CD4-positive, alpha-beta T cell treated with Interleukin-21 for 1 hour (primary cell): ENCODE results near the gene DCX.
"Not testable (repeated sequence)": the region's sequence is repeated elsewhere in the genome, so short reads cannot be mapped to it uniquely, and the experiment has no call there.

Source experiments
- DNase-seq: peaks from one replicate; pipeline ENCODE4 v3.0.0-alpha.2; 2020

DCX gene

DNA sequence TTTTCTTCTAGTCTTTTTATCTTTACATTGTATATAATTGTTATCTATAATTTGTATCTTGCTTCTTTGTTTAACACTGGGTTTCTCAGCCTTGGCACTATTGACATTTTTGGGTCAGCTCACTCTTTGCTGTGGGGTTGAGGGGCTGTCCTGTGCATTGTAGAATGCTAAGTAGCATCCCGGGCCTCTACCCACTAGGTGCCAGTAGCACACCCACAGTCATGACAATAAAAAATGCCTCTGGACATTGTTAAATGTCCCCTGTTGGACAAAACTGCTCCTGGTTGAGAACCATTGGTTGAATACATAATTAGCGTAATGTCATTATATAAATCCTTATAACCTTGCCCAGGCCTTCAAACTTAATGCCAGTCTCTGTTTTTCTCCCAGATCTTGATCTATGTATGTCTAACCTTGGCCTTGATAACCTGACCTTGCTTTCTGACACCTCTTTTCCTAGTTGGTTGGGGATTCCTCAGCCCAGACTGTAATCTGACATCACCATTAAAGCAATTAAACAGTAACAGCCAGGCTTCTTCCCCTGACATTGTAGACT, 46.1 kb downstream of the DCX start:
- DNase-seq: no peak

DNA sequence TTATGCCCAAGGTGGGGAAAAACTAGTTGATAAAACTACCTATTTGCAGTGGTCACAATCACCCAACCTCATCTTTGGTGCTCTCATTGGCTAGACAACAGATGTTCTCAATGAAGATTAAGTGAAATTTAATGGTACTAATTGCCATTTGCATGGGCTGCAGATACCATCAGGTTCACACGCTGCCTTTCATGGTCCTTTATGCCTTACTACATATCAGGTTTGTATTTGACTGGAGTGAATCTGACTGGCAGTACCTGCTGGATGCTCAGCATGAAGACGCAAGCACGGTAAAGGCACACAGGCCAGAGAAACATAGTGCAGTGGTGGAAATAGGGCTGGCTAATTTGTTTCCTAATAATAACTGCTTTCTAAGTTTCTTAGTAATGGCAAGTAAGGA, 48.3 kb downstream of the DCX start:
- DNase-seq: no peak

GRCh38 chrX:111361751-111362150, 50.2 kb downstream of the DCX start:
- DNase-seq: no peak

DNA sequence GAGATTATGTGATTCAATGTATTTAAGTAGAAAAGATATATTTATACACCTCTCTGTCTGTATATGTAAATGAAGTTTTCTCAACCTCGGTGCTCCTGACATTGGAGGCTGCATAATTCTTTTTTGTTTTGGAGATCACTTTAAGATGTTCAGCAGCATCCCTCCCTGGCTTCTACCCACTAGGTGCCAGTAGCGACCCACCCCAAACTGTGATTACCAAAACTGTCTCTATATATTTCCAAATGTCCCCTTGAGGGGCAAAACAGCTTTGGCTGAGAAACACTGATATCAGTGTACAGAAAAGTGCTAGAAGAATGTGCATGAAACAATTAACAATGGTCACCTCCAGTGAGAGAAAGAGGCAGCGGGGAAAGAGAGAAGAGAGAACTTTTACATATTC, 51.2 kb downstream of the DCX start:
- DNase-seq: no peak

DNA sequence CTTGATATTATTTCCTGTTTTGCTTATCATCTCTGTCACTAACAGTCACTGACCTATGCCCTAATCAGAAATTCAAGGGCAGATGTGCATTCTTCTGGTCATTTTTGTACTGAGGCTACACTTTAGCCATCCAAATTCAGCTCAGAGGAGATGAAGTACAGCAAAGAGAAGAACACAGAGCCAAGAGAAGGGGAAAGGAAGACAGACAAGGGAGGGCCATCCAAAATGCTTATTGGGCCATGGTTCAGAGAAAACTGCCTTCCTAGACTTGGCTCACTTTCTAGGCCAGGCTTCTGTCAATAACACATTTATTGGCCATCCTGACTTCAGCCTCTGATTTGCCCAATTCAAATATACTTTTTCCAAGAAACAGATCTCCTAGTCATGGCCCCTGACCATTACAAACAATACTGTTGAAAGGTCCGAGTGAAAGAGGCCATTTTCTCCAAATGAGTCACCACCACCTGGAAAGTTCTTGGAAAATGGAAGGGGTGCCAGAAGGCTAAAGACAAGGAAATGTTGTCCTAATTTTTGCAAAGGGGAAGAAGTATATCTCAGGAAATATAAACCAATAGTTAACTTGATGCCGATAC, 56.4 kb downstream of the DCX start:
- no peak for DNase-seq

GRCh38 chrX:111354496-111354895, 57.5 kb downstream of the DCX start:
- DNase-seq: no peak

- no peak for DNase-seq
These were observed 58.2 kb downstream of the DCX start for GRCh38 chrX:111353793-111354192.

- DNase-seq: no peak
These were observed 59.6 kb downstream of the DCX start for GRCh38 chrX:111352424-111352823.

- no peak for DNase-seq
These were observed 62.1 kb downstream of the DCX start for GRCh38 chrX:111349934-111350333.

GRCh38 chrX:111349101-111349500, 62.9 kb downstream of the DCX start:
- no peak for DNase-seq

DNA sequence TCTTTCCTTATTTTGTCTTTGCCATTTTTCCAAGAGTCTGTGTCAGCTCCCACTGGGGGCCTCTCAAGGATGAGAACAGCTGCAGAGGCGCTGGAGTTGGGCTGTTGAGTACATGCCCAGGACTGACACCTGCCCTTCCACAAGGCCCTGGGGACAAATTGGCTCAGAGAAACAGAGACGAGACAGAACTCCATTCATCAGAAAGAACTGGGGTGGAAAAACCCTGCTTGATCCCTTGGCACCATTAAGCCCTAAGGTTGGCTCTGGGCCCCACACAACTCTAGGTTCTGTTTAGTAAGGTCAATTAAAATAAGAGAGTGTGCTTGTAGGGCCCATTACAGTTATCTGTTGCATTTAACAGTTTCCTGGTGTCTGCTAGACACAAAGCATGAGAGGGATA, 63.6 kb downstream of the DCX start:
- no peak for DNase-seq

DNA sequence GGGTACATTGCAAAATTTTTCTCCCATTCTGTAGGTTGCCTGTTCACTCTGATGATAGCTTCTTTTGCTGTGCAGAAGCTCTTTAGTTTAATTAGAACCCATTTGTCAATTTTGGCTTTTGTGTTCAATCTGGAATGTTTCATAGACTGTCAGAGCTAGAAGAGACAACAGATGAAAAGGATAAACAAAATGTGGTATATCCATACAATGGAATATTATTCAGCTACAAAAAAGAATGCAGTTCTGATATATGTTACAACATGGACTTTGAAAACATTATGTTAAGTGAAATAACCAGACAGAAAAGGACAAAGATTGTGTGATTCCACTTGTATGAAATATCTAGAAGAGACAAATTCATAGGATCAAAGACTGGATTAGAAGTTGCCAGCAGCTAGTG, 65.8 kb downstream of the DCX start:
- not testable (repeated sequence) for DNase-seq

DNA sequence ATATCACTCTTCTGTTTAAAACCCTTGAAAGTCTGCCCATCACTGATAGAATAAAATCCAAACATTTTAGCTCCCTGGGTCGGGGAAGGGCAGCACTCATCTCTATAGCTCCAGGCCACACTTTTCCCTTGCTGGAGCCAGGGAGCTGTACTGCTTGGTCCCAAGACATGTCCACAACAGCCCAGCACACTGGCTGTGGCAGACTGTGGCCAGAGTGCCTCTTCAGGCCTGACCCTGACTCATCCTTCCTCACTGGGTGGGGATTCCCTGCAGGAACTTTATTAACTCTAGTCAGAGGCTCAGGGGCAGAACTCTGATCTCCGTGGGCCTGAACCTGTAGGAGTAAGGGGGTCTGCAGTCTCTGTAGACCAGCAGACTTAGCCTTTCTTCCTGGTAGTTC, 71.9 kb downstream of the DCX start:
- DNase-seq: no peak

- no peak for DNase-seq
These were observed 72.8 kb downstream of the DCX start for GRCh38 chrX:111339212-111339611.

- DNase-seq: no peak
These were observed 73.8 kb downstream of the DCX start for GRCh38 chrX:111338095-111338698.

GRCh38 chrX:111337067-111337637, 74.8 kb downstream of the DCX start:
- DNase-seq: no peak

DNA sequence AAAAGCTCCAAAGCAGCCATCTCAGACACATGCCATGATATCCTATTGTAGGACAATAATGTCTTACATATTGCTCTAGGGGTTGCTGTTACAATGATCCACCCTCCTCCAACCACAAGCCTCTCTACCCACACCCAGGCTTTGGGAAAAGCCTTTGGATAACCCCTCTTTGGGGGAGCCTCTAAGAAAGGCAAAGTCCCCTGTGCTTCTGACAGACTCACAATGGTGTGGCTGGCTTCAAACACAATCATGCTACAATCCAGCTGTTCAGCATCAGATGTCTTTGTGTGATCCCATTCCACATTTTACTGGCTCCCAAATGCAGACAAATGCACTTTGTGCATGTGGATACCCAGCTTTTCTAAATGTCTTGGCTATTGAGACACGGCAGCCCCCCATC, 75.9 kb downstream of the DCX start:
- no peak for DNase-seq

- no peak for DNase-seq
These were observed 82.6 kb downstream of the DCX start for GRCh38 chrX:111329370-111329769.

DNA sequence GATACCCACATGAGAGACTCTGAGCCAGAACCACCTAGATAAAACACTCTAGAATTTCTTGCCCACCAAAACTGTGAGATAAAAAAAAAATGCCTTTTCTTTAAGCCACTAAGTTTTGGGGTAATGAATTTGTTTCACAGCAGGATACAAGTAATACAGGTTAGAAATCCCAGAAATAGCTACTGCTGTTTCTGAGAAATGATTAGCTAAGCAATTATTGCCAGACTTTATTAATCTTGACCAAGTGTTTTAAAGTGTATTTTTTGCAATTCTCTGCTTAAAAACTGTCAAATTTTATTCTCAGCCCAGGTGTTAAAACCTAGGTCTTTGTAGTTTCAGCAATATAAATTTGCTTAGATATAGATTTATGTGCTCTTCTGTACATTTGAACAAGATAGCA, 83.1 kb downstream of the DCX start:
- no peak for DNase-seq

- DNase-seq: no peak
These were observed 89.6 kb downstream of the DCX start for GRCh38 chrX:111322231-111322855.

GRCh38 chrX:111319451-111319850, 92.5 kb downstream of the DCX start:
- DNase-seq: no peak

DNA sequence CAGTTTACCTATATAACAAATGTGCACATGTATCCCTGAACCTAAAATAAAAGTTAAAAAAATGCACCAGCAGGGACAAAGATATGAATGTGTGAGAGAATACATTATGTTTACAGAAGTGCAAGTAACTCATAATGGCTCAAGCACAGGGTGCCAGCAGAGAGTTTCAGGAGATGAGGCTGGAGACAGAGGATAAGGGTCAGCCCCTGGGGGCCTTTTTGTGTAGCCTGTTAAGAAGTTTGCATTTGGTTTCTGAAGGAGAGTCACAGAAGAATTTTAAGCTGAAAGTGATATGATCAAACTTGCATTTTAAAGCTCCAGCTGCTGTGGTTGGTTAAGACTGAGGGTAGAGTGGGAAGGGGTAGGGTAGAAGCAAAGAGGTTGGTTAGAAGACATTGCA, 93.1 kb downstream of the DCX start:
- DNase-seq: no peak

GRCh38 chrX:111309083-111309482, 102.9 kb downstream of the DCX start:
- DNase-seq: no peak

GRCh38 chrX:111308039-111308438, 104.0 kb downstream of the DCX start:
- DNase-seq: no peak
